Measurements from ENCODE around the gene OPTC.
"Not testable (repeated sequence)": the region's sequence is repeated elsewhere in the genome, so short reads cannot be mapped to it uniquely, and the experiment has no call there.

OPTC gene

DNA sequence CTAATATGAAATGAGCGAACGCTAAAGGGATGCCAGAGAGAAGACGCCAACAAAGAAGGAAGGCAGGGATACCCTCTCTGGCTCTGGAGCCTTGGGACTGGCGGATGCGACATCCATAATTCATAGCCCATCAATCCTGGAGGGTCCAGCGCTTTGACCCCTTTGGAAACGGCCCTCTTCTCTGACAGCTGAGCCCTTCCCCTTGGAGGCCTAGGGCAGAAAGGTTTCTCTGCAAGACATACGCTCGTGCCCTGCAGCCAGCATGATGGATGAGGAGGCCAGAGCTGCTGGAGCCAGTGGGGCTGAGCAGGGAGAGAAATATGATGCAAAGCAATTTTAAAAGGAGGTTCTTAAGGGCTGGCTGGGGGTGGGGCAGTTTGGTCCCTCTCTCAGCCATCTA, 22.2 kb downstream of the OPTC start:
- DNase-seq: no peak

DNA sequence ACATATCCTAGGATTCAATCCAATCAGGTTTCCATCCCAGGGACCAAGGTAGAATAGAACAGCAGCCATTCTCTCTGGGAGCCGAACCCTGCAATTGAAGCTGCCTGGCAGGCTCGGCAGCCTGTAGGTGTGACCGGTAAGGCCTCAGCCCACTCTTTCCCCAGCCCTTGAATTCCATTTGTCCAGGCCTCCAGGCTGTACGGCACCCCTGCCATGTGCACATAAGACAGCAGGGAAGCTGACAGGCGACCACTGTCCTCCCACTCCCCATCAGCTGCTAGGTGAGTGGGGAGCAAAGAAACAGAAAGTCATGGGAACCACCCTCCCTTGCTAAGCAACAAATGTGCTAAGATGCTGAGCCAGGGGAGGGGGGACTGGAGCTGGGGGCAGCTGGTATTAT, 23.0 kb downstream of the OPTC start:
- DNase-seq: no peak

DNA sequence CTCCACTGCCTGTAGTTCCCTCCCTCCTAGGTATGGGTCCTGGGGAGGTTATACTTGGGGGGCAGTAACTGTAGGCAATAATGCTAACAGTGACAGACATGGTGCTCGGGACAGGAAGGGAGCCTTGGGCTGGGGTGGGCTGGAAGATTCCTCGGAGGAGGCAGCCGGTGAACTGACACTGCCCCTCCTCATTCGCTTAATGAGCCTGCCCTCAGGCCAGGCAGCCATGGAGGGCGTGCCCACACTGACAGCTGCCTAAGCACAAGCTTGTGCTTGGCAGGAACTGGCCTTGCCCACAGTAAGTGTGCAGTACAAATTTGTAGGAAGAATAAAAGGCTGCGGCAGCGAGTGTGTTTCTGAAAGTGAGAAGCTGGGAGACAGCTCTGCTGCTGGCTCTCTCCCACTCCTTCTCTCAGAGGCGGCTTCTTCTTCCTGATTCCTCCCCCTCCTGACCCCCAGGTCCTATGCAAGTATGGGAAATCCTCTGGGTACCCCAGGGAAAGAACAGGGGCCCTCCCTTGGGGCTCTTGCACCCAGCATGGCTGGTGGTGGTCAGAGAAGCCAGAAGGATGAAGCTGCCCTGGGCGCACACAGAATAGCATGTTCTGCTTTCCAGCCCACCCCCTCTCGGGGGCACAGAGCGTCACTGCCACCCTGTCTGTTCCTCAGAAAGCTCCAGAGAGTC, 23.6 kb downstream of the OPTC start:
- no peak for DNase-seq

DNA sequence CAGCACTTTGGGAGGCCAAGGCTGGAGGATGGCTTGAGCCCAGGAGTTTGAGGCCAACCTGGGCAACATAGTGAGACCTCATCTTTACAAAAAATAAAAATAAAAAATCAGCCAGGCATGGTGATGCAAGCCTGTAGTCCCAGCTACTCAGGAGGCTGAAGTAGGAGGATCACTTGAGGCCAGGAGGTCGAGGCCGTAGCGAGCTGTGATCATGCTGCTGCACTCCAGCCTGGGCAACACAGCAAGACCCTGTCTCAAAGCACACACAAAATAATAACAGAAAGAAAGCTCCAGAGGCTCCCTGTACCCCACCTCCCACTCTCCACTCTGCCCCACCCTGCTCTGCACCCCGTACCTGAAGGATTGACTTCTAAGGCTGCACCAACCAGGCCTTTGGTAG, 24.2 kb downstream of the OPTC start:
- DNase-seq: not testable (repeated sequence)

DNA sequence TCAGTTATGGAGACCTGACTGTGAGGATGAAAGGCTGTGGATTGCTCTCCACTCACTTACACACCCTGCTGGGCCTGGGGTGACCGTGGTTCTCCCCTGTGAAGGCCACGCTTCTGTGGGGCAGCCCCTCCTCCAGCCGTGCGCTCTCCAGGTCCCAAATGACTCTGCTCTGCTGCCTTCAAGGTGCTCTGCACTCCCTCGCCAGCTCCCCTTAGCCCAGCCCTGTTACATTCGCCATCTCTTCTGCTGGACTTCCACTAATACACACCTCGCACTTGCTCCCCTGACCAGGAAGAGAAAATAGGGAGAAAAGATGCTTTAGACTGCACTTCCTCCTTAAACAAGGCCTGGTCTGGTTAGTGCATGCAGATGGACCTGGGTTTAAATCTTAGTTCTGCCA, 24.6 kb downstream of the OPTC start:
- DNase-seq: no peak

DNA sequence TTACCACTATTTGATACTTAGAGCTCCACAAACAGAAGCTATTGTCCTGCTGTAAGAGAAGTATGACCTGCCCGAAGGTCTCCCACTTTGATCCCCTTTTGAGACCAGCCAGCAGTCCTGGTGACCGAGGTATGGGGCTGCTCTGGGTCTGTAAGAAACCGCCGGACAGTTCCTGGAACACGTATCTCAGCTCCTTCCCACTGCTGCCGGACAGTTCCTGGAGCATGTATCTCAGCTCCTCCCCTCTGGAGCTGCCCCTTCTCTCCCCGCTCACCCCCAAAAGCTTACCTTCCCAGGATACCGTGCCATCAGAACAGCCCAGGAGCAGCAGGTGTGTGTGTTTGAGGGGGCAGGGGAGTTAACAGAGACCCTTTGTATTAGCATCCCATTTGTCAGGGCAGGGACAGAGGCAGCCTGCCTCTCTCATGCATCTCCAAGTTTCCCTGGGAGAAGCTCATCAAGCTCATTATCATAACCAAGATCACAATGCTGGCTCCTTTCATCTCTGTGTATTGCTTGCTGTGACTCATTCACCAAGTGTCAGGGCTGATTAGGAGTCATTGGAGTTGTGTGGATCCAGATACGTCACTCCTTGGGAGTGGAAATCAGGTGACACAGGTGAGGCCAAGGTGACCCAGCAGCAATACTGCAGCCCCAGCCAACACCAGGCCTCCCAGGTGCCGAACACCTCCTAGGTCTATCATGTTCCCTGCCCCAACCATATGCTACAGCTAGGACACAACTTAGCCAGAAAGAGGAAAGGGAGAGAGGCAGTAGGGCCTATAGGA, 25.3 kb downstream of the OPTC start:
- no peak for DNase-seq

DNA sequence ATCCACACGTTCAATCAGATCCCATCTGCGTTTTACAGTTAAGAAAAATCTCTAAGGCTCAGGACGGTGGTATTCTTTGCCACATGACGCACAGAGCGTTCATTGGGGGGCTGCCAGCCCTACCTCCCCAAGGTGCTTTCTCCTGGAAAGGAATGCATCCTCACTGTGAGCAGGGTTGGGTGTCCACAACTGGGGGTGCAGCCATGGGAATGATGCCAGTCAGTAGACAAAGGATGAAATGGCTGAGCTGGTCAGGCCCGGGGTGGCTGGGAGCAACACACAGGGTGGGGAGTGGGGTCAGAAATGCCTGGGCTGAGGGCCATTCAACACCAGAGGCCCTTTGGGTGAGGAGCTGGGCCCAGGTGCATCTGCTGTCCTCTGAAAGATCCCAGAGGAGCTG, 25.9 kb downstream of the OPTC start:
- no peak for DNase-seq

DNA sequence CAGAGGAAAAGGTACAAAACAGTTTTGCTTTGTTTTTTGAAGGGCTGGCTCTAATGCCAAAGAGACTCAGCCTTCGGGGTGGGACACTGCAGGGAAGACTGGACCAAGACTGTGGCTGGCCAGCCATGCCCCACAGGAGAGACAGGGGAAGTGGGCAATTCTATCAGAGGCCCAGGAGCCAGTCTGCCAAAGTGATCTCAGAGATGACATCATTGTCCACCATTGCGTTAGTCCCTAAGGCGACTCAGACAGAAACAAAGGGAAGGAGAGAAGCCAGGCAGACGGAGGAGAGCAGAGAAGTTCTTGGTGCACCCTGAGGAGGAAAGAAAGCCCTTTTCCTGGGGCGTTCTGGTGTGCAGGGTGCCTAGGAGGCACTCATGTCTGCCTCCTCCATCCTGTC, 26.4 kb downstream of the OPTC start:
- no peak for DNase-seq

DNA sequence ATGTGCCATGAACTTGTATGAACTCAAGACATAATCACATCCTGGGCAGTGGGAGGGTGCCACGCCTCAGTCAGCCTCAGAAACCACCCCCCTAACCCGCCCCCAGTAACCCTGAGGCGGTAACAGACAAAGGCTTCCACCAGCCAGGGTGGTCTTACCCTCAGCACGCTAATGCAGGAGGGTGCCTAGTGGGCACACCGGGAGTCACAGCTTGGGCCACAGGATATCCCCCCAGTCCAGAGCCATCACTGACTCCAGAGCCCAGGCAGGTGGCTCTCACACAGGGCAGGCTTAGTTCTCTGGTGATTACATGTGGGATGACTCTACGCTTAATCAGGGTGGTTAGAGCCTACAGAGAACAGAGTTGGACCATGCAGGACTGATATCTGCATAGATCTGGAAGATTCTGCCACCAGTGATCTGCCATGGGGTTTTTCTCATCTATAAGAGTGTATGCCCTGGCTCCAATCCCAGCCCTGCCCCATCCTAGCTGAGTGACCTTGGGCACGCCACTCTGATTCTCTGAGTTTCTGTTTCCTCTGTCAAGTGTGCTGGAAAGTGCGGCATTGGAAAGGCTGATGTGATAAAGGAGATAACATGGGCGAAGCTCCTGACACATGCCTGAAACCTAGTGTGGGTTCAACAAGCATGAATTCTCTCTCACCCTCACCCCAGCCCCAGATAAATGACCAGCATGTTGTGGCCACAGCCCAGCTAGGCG, 27.3 kb downstream of the OPTC start:
- DNase-seq: no peak

DNA sequence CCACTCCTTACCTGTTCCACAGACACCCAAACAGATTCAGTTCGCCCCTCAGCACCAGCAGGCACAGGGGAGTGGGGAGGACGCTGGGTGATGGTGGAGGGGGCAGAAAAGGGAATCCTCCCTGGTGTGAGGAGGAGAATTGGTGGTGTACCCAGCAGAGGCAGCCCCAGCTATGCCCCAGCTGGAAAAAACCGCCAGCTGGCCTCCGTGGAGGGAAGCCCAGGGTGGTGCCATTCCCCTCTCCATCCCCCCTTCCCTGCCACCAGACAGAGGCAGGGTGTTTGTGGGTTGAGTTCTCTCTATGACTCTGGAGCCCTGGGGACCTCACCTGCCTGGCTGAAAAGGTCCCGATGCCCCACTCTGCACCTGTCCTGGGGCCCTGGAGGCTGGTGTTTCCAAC, 27.9 kb downstream of the OPTC start:
- DNase-seq: peak in 1 of 56 donors; percentile 13

DNA sequence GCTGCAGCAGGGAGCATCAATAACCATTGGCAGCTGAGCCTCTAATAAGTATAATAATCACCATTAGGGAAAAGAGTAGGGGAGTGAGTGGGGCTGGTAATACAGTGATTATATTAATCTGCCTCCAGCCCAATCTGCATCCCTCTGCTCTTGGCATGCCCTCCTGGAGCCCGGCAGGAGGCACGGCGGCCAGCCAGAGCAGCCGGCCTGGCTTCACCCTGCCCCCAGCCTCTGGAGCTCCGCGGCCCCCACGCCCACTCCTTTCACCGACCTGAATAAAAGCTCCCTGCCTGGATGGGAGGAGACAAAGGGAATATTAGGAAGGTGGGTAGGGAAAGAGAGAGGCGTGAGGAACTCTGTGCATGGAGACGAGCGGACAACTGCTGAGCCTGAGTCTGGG, 28.3 kb downstream of the OPTC start:
- peak in 1 of 56 donors; percentile 18 for DNase-seq

DNA sequence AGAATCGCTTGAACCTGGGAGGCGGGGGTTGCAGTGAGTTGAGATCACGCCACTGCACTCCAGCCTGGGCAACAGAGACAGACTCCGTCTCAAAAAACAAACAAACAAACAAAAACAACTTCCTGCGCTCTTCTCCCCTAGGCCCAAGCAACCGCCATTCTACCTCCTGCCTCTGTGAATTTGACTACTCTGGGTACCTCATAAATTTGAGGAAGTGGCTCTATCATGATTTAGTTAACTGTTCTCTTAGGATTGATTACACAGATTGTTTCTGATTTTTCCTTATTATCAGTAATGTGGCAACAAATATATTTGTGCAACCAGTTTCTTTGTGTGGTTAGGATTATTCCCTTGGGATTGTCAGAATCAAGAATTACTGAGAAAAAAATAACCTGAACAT, 29.7 kb downstream of the OPTC start:
- no peak for DNase-seq

DNA sequence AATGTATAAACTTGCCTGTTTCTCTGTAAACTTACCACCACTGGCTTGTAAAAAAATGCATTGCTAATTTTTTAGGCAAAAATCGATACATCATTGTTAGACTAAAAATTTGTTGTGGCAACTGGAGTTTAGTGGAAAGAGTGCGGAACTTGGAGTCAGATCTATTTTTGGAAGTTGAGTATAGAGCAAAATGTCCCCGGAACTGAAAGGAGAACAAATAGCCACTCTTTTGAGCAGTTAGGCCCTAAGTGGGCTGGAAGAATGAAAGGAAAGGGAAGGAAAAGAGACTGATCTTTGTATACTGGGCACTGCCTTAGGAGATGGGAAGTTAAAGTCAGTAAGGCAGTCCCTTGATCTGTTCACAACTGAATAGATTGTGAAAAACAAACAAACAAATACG, 30.2 kb downstream of the OPTC start:
- no peak for DNase-seq

DNA sequence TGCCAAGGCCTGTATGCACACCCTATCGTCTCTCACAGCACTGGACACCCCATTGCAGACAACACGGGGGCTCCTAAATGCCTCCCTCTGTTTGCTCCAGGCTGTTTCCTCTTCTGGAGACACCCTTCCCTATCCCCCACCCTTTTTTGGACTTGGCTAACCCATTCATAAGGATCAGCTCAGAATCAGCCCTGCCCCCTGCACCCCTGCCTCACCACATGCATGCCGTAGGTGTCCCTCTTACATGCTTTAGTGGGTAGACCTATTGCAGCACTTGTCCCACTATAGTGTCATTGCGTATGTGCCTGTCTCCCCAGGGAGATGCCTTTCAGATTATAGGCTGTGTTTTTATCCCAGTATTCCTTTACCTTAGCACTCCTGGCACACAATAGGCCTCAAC, 30.9 kb downstream of the OPTC start:
- no peak for DNase-seq

DNA sequence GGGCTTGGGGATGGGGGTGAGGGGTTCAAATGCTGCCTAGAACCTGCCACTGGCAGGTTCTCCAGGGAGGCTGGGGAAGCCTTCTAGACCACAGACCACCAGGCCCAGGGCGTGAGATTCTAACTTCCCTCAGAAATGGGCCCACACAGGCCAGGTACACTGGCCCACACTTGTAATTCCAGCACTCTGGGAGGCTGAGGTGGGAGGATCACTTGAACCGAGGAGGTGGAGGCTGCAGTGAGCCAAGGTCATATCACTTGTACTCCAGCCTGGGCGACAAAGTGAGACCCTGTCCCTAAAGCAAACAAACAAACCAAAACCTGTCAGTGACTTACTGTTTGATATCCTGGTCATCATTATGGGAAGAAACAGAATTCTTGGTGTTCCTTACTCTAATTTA, 31.7 kb downstream of the OPTC start:
- DNase-seq: no peak

DNA sequence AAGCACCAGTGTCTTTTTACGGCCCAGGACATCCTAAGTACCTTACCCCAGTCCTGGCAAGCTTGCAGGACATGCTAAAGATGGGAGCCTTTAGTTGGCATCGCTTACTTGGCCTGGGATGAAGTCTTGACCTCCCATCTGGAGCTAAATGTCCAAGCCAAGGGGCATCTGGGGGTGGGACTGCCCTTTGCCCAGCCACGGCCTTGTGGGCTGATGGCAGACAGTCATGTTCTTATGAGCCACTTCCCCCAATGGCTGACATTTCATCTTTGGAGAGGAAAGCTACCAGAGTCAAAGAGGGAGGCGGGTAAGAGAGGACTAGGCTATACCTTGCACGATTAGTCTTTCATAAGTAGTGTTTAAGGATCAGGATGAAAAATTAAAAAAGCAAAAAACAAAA, 32.2 kb downstream of the OPTC start:
- DNase-seq: no peak

DNA sequence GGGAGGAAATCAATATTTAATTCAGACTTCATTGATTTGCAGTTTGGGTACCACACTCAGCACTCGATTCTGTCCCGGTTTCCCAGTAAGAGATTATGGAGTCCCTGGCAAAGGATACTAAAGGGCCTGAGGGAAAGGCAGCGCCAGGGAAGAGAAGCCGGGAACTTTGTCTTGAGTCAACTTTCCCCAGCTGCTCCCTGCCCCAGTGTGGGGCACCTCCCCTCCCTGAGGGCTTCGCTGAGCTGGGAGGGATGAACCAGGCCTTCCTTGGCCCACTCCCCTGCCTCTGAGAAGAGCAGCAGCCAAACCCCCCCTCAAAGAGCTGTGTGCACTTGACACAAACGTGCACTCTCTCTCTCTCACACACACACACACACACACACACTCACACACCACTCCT, 32.6 kb downstream of the OPTC start:
- no peak for DNase-seq

DNA sequence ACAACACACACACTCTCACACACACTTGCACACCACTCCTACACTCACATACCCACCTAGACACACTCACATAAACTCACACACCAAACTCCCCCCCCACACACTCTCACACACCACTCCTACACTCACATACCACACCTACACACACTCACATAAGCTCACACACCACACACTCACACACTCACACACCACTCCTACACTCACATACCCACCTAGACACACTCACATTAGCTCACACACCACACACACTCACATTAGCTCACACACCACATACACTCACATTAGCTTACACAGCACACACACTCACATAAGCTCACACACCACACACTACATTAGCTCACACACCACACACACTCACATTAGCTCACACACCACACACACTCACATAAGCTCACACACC, 33.1 kb downstream of the OPTC start:
- DNase-seq: no peak

DNA sequence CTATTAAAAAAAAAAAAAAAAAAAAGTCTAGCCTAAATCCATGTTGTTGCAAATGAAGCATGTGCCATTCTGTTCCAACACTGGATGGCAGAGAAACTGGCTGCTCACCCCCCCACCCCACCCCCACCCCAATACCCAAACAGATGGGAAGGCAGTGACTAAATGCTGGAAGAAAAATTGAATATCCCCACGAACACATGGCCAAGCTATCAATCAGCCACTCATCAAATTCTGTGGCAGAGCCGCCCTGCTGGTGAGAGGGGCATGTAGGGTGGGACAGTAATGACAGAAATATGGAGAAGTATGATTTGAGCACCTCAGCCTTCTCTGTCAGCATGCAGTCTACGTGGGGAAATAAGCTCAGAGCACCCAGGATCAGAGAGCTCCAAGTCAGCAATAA, 34.1 kb downstream of the OPTC start:
- DNase-seq: no peak

DNA sequence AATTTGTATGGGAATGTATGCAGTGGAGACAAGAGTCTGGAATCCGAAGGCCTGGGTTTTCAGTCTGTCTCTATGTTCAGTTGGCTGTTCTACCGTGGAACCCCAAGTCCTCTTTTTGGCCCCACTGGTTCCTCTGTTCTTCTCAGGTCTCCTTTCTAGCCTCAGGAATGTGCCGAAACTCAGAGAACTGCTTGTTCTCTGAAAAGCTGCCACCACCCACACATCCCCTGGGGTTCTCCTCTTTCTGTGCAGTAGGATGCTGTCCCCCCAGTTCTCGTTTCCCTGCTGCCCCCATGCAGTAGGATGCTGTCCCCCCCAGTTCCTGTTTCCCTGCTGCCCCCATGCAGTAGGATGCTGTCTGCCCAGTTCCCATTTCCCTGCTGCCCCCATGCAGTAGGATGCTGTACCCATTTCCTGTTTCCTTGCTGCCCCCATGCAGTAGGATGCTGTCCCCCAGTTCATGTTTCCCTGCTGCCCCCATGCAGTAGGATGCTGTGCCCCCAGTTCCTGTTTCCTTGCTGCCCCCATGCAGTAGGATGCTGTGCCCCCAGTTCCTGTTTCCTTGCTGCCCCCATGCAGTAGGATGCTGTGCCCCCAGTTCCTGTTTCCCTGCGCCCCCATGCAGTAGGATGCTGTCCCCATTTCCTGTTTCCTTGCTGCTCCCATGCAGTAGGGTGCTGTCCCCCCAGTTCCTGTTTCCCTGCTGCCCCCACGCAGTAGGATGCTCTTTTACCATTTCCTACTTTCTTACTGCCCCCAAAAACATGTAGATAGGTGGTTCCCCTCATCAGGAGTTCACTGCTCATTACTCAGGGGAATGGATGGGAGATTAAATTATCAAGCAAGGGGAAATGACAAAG, 35.3 kb downstream of the OPTC start:
- DNase-seq: no peak

DNA sequence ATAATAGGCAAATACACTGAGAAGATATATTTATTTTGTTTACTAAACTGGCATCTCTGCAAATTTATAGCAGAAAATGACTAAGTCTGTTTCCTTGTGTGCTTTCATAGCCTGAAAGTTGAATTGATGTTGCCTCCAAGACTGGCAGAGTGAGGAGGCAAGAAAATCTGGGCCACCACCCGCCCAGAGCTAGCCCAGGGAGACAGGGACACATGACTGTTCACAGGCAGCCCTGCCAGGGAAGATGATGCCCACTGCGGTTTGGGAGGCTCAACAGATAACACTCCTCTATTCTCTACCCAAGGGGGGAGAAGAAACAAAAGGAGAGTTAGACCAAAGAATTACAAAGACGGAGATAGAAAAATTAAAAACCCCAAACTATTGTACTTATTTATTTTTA, 37.1 kb downstream of the OPTC start:
- peak in 1 of 56 donors; percentile 21 for DNase-seq

DNA sequence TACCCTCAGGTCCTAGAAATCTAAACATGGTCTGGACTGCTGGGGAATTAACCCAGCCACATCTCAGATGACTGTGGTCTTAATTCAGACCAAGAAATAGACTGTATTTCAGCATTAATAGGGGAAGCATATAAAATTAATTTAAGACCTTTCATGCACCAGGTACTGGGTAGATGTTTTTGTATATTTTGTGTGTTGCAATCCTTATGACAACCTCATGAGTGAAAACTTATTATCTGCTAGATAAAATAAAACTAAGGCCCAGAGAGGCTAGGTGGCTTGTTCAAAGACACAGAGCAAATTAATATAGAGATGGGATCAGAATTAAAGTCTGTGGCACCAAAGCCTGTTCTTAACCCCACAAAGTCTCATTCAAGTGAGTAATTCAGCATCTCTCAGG, 40.1 kb downstream of the OPTC start:
- no peak for DNase-seq

Data from amygdala (tissue), 56 donors.